Fibroblast of the conjunctiva (primary cell): ENCODE data around the gene RANBP3L.
"Not testable (repeated sequence)": the region's sequence is repeated elsewhere in the genome, so short reads cannot be mapped to it uniquely, and the experiment has no call there.

Source experiments
- DNase-seq: peaks from one replicate; pipeline ENCODE4 v3.0.0-alpha.2; 2010; ENCODE audit warnings: low read depth

RANBP3L gene

DNA sequence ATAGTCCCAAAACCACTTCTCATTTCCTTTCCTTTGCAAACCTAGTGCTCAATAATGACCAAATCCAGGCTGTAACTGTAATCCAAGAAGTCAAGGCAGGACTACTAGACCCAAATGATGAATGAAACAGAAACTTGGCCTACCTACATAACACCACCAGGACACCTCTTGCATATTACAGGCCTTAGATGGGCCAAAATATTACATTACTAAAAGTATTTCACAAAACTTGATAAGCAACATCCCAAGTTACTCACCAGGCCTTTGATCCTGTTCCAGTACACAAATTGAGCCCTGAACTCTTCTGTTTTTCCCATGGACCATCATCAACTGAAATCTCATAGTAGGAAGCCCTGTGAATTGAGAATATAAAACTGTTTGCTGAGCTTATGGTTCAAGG lies 94.8 kb downstream of the RANBP3L start:
- no peak for DNase-seq

DNA sequence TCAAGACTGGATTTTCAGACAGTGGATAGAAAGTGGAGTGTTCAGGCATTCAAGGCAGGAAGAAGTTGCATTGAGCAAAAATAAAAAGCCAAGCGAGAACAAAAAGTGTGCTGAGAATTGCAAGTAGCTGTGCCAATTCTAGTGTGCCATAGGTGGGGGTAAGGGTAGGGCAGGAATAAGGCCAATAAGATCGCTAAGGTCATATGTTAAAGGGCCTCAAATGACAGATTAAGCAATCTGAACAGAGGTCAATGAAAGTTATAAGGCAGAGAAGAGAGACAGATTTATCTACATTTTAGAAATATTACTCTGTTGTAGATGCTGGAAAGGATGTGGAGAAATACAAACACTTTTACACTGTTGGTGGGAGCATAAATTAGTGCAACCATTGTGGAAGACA lies 96.4 kb downstream of the RANBP3L start:
- no peak for DNase-seq

DNA sequence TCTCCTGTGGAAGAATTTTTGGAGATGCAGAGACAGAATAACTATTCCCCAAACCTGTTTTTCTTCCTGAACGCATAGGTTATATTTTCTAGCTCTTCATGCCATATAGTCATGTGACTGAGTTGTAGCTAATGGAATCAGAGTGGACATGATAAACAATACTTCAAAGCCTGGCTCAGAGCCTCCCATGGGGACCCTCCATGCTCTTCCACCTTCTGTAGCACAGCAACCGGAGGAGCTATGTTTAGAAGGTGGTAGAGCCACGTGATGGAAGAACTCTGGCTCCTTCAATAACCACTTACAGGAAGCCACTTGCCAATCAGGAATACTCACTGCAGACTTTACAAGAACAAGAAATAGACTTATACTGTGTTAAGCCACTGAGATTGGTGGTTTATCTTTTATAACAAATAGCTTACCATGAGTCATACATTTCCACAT lies 99.2 kb downstream of the RANBP3L start:
- DNase-seq = no peak

DNA sequence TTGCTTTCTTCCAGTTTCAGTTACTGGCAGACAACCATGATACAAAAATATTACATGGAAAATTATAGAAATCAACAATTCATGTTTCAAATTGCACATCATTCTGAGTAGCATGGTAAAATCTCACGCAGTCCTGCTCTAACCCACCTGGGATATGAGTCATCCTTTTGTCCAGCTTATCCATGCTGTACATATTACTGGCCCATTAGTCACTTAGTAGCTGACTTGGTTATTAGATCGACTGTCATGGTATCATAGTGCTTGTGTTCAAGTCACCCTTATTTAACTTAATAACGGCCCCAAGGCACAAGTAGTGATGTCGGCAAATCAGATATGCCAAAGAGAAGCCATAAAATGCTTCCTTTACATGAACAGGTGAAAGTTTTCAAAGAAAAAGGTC lies 101.2 kb downstream of the RANBP3L start:
- no peak for DNase-seq

DNA sequence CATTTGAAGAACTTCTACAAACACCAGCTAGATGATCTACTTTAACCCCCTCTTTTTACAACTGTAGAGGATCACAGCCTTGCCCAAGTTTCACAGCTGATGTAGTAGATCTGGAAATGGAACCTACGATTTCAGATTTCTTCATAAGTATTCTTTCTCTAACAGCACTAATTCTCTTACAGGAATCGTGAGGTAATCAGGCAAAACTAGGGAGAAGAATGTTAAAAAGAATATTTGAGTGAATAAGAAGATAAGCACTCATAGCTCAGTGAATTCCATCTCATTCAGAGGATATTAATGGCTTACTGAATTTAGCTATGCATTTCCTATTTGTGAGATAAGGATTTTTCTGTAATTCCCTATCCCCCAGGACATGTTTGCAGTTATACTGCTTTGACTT lies 102.1 kb downstream of the RANBP3L start:
- no peak for DNase-seq

DNA sequence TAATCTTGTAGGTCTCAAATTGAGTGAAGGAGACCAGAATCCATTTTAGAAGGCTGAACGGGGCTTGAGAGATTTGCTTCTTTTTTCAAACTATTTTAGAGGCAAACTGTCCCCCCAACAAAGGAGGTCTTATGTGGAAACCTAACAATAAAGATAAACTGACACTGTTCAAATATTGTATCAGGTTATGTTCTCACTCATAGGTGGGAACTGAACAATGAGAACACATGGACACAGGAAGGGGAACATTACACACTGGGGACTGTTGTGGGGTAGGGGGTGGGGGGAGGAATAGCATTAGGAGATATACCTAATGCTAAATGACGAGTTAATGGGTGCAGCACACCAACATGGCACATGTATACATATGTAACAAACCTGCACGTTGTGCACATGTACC lies 102.9 kb downstream of the RANBP3L start:
- not testable (repeated sequence) for DNase-seq
